ENCODE measurements around the gene TEAD3.
"Not testable (repeated sequence)": the region's sequence is repeated elsewhere in the genome, so short reads cannot be mapped to it uniquely, and the experiment has no call there.

The TEAD3 gene

GRCh38 chr6:35451354-35452182, 45.3 kb downstream of the TEAD3 start:
- DNase-seq (ENCODE audit: low read depth, low spot score): no peak

DNA sequence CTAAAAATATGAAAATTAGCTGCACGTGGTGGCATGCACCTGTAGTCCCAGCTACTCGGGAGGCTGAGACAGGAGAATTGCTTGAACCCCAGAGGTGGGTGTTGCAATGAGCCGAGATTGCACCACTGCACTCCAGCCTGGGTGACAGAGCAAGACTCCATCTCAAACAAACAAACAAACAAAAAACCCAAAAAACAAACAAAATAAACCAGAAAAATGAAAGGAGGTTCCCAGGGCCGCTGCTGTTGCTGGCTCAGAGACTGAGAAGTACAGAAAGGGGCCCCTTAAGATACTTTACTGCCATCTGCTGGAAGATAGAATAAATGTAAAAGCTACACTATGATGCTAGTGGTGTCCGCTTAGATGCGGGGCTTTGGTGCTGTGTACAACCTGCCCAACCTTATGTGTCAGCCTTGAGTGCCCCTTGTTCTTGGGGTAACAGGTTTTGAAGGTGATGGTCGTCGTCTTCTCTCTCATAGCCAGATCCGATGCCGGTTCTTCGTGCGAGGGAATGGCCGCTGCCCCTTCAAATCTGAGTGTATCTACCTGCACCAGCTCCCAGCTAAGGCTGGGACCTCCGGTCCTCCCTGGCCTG, 47.5 kb downstream of the TEAD3 start:
- DNase-seq (ENCODE audit: low read depth, low spot score): no peak

DNA sequence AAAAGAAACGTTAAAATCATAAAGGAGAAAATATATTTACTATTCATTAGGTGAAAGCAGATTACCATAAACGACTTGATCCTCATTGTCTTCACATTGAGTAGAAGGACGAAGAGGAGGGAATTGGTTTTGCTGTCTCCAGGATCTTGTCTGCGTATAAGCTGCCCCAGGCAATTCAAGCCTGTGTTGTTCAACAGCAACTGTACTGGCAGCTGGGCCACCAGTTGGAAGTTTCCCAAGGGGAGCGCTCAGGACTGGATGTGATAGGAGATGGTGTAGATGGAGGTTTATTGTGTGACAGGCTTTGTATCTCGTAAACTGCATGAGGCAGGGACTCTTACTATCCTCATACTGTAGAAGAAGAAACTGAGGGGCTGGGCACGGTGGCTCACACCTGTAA, 48.7 kb downstream of the TEAD3 start:
- DNase-seq (ENCODE audit: low read depth, low spot score): no peak

DNA sequence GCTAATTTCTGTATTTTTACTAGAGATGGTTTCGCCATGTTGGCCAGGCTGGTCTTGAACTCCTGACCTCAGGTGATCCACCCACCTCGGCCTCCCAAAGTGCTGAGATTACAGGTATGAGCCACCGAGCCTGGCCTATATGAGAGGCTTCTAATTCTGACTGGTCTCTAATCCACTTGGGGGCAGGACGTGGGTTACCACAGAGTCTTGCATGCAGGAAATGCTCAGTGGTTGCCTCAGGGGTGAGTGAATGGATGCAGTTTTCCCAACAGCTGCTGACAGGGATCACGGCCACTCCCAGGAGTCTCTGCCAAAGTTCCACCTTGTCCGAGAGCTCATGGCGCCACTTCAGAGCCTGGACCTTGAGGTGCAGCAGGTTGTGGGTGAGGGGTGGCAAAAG, 51.2 kb downstream of the TEAD3 start:
- DNase-seq (ENCODE audit: low read depth, low spot score): no peak

- no peak for DNase-seq (ENCODE audit: low read depth, low spot score)
Observed at GRCh38 chr6:35443341-35444030, 53.4 kb downstream of the TEAD3 start.

- no peak for DNase-seq (ENCODE audit: low read depth, low spot score)
Observed at GRCh38 chr6:35442693-35443092, 54.2 kb downstream of the TEAD3 start.

DNA sequence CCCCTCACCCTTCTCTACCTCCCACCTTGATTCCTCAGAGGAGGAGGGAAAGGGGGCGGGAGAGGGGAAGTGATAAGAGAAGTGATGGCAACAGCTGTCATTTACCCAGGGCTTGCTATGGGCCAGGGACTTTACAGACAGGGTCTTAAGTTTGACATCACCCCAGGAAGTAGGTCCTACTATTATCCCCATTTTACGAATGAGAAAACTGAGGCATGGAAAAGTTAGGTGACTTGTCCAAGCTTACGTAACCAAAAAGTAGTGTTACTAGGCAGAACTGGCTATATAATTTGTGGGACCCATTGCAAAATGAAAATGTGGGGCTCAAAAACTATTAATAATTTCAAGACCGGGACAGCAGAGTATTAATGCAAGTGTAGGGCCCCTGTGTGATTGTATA, 55.2 kb downstream of the TEAD3 start:
- DNase-seq (ENCODE audit: low read depth, low spot score): no peak

GRCh38 chr6:35441205-35441604, 55.7 kb downstream of the TEAD3 start:
- no peak for DNase-seq (ENCODE audit: low read depth, low spot score)

DNA sequence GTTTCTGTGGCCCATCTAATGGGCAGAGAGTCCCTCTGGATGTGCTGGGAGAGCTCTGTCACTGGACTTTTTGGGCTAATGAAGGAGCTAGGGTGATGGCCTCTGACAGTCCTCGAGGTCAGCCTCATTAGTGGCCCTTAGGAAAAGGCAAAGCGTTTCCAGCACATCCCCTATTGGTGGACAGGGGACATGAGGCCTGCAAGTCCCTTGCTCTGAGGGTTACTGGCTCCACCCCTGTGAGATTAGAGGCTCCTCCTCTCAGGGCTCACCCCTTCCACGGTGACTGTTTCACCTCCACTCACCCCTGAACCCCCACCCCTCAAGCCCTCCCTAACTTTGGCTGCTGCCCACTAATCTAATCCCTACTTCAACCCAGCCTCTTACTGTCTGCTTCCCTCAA, 57.6 kb downstream of the TEAD3 start:
- no peak for DNase-seq (ENCODE audit: low read depth, low spot score)

DNA sequence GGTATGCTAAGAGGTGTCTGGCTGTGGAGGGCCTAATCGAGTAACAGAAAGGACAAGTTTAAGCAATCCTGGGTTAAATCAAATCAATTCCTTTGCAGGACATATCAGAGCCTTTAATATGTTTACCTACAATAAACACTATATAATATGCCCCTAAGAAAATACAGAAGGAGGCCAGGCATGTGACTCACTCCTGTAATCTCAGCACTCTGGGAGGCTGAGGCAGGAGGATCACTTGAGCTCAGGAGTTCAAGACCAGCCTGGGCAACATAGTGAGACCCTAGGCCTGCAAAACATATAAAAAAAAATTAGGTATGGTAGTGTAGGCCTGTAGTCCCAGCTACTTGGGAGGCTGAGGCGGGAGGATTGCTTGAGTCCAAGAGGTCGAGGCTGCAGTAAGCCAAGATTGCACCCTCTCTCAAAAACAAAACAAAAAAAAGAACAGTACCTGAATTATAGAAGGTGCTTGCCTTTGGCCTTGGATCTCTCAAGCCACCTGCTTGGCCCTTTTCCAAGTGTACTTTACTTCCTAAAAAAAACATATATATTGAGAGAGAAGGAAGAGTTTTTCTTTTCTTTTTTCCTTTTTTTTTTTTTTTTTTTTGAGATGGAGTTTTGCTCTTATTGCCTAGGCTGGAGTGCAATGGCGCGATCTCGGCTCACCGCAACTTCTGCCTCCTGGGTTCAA, 58.4 kb downstream of the TEAD3 start:
- not testable (repeated sequence) for DNase-seq (ENCODE audit: low read depth, low spot score)

DNA sequence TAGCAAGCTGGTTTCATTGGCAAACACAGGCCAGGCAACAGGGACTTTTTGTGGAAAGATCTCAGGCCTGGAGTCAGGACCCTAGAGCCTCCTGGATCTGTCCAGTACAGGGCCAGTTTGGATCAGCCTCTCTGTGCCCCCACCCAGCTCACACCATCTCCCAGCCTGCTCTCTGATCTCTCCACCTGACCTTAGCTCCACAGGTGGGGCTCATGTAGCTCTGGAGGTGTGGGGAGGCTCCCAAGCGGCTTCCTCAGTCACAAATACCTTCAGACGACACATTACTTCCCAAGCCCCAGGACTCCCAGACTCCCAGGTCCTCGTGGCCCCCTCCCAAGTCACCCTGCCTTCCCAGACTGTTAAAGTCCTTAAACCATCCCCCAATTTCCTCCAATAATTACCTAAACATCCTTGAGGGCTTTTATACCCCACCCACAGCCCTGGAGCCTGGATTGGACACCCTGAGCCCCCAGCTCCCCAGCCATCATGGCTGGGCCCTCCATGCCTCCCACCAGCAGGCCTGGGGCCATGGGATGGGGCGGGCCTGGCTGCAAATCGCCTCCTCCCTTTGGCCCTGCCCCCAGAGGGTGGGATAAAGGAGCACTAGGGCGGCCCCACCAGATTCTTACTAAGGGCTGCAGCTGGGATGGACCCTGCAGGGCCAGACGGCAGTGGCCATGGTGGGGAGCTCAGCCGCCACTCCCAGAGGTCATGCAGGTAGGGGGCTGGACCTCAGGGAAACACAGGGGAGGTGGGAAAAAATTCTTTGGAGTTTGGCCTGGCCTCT, 60.6 kb downstream of the TEAD3 start:
- no peak for DNase-seq (ENCODE audit: low read depth, low spot score)

DNA sequence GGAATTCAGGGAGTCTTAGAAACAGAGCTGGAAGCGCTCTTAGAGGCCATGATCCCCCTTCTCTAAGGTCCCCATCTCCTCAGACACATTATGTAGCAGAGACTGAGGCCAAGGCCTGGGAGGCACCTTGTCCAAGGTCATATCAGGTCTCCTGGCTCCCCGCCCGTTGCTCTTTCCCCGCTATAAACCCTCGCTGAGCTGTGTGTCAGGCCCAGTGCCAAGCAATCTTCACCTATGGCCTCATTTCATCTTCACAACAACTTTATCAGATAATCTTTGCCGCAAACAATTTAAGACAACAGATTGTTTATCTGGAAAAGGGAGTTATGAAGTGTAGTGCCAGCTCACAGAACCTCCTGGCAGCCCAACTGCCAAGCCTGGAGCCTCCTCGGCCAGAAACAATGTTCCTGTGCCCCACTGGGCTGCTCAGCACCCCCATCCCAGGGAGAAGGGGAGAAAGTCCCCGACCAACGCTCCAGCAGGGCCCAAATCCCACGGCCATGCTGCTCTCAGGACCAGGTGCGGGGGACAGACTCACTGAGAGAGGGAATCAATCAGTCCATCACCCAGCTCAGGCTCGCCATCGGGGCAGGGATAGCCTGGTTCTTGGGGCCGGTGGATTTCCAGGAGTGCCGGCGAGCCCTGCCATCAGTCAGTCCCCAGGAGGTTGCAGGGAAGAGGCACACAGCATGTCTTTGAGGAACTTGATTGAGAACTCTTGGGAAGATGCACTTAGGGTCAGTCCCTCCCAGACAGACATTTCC, 61.6 kb downstream of the TEAD3 start:
- DNase-seq (ENCODE audit: low read depth, low spot score): no peak

- not testable (repeated sequence) for DNase-seq (ENCODE audit: low read depth, low spot score)
Observed at GRCh38 chr6:35432702-35433101, 64.2 kb downstream of the TEAD3 start.

DNA sequence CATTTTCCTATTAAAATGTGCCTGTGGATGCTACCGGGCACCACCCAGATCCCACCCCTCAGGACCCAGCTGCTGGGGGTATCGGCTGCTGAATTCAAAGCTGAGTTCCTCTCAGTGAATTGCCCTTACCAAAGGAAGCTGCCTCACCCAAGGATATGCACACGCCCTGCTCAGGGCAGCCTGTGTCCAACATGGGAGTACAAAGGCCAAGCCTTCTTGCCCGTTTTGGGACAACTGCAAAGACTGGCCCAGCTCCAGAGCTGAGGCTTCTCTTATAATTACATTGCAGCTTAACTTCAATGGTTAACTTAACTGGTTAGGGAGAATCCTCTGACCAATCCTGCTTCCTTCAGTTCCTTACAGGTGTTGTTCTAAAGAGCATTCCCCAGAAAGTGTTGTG, 64.6 kb downstream of the TEAD3 start:
- no peak for DNase-seq (ENCODE audit: low read depth, low spot score)

DNA sequence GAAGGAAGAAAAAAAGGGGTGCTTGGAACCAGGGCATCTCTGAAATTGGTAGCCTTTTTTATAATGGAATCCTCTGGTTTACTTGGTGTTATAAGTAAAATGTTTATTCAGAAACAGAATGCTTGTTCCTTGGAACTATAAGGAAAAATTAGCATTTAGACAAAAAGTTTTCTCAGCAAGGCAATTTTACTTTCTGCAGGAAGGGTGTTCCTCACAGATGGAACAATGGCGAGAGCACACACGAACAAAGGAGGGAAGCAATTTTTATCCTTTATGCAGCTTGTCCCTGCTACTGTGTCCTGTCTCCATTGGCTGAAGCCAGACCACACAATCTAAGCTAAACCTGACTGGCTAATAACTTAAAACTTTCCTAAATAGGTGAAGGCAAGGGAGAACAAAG, 67.4 kb downstream of the TEAD3 start:
- DNase-seq (ENCODE audit: low read depth, low spot score): no peak

- no peak for DNase-seq (ENCODE audit: low read depth, low spot score)
Observed at GRCh38 chr6:35428421-35429149, 68.3 kb downstream of the TEAD3 start.

DNA sequence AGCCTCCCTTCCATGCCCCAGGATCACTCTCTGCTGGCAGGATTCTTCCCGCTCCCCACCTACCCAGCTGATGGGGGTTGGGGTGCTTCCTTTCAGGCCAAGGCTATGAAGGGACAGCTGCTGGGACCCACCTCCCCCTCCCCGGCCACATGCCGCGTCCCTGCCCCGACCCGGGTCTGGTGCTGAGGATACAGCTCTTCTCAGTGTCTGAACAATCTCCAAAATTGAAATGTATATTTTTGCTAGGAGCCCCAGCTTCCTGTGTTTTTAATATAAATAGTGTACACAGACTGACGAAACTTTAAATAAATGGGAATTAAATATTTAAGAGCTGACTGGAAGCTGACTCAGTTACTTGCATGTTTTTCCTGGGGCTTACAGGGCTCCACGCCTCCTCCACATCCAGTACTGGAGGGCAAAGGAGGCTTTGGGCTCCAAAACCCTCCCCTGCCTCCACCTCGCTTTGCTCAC, 69.0 kb downstream of the TEAD3 start:
- DNase-seq (ENCODE audit: low read depth, low spot score): no peak

GRCh38 chr6:35427435-35427834, 69.4 kb downstream of the TEAD3 start:
- DNase-seq (ENCODE audit: low read depth, low spot score): no peak

GRCh38 chr6:35426074-35426473, 70.8 kb downstream of the TEAD3 start:
- no peak for DNase-seq (ENCODE audit: low read depth, low spot score)

DNA sequence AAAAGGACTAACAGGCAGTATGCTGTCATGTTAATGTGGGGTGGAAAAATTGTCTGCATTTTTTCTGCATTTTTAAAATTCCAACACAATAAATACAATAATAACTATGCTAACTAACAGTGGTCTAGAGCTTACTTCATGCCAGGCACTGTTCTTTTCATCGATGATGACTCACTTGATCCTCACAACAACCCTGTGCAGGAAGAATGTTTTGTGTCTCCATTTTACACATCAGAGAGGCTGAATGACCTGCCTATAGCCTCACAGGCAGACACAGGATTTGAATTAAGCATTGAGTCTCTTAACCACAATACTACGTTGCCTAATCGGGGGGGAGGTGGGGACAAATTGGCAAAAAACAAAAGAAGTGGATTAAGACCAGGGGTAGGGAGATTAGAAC, 71.6 kb downstream of the TEAD3 start:
- no peak for DNase-seq (ENCODE audit: low read depth, low spot score)

Measured in iPS DF 19.7 (cell line).